ENCODE results near the gene IQCB1.
"Not testable (repeated sequence)": the region's sequence is repeated elsewhere in the genome, so short reads cannot be mapped to it uniquely, and the experiment has no call there.

Gene IQCB1

DNA sequence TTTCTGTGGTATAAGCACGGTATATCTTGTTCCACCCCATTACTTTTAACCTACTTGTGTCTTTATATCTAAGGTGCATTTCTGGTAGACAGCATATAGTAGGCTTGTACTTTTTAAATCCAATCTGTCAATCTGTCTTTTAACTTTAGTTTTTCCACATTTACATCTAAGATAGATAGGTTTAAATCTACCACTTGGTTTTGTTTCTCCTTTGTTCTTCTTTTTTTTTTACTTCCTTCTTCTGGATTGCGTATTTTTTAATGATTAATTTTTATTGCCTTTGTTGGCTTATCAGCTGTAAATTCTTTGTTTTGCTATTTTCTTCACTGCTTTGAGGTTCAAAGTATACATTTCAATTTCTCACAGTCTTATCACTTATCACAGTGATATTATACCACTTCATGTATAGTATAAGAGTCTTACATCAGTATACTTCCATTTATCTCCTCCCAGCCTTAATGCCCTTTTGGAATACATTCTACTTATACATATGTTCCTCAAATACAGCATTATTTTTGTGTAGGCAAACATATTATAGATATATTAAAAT is 31.0 kb downstream of the IQCB1 start:
- no peak for ATAC-seq

DNA sequence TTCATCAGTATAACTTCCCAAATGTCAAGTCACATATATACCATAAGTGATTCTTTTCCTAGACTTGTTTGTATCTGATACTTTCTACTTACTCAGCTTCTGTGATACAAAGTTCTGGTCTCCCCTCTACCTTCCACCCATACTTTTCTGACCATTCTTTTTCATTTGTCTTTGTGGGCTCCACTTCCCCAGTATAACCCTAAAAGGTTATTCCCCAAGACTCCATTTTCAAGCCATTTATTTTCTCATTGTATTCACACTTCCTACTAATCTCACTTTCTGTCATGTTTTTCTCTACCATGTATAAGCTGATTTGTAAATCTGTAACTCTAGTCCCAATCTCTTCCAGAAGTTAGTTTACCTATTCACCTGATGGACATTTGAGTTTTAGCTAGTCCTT is 34.0 kb downstream of the IQCB1 start:
- ATAC-seq = no peak

DNA sequence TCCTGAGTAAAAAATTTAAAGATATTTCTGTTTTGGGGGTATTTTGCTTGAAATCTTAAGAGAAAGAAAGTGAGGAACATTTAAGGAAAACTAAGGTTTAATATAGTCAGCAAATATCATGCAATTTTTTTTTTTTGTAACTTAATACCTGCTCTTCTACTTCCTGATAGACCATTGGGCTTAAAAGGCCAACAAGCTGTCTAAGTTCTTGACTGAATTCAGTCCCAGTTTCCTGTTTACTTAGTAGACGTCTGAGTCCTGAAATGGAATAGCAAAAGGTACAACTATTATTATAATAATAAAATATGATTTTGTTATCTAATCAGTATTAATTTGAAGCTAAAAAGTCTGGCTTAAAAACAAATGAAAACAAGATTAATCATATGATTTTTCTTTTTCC is 37.9 kb downstream of the IQCB1 start:
- no peak for ATAC-seq

DNA sequence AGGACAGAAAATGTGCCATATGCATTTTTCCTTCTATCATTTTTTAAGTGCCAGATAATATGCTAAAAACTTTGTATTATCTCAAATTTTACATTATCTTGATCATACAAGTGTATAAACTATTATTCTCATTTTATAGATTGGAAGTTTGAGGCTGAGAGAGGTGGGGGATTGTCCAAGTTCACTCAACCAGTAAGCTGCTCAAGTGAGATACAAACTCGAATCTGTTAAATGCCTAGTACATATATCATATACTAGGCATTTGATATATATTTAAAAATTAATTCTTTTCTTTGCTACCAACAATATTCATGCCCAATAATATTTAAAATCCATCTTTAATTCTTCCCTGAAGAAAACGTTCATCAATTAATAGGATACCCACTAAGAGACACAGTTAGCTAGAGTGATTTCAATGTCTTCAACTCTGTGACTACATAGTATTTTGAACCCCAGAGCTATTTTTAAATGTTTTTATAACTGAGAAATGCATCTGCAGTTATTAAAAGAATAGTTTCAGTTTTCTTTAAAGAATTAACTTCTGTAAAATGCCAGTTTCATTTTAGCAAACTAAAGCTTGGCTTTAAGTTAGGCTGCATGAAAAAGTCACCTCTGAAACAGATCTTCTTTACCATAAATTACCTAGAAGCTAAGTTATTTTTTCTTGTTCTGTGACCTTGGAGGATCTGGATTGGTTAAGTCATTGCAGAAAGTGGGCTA is 40.4 kb downstream of the IQCB1 start:
- no peak for ATAC-seq

DNA sequence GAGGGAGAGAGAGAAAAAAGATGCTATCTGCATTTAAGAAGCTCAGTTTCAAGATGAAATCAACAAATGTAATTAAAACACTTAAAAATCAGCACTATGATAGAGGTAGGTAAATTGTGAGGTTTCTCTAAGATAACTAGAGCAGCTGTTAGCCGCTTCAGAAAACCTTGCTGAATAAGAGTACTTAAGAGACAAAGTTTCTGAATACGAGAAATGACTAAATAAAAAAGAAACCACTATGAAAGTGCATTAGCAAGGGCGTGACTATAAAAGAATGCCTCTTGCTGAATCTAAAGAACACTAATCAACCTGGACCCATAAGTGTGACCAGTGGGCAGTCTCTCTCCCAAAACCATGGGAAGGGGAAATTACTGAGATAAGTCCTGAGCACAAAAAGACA is 41.8 kb downstream of the IQCB1 start:
- ATAC-seq = no peak

DNA sequence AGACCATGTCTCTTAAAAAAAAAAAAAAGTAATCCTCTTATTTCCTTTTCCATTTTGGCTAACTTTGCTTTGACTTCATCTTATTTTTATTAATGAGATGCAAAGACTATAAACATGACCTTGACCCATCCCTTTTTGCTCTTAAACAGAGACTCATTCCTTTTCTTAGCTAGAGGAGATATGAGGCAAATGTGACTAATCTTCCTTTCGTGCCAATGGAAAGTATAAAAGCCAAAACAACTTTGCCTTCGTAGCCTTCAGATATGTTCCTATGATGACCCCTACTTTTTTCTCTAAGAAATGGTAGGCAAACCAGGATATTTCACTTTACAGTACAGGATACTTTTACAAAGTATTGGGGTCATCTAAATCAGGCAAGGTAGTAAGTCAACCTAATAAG is 48.4 kb downstream of the IQCB1 start:
- ATAC-seq = no peak

DNA sequence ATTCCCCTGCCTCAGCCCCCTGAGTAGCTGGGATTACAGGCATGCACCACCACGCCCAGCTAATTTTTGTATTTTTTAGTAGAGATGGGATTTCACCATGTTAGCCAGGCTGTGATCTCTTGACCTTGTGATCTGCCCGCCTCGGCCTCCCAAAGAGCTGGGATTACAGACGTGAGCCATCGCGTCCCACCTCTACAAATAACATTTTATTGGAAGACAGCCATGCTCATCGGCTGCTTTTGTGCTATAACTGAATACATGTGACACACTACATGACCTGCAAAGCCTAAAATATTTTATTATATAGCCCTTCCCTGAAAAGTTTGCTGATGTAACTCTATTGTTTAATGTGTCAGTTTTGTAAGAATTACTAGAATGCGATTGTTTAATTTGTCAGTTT is 52.1 kb downstream of the IQCB1 start:
- ATAC-seq = not testable (repeated sequence)

DNA sequence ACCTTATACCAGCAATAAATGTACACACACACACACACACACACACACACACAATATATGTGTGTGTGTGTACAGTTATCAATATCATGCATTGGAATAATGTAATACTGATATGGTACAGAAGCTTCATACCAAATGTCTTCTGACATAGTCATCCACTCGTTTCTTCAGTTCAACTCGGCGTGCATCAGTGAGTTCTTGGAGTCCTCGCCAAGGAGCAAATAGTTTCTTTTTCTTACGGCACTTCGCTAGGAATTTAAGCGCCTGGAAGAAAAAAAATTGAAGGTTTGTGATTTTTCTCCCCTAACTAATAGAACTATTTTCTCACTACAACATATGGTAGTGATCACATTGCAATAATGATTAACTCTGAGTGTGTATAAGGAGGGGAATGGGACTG is 53.2 kb downstream of the IQCB1 start:
- no peak for ATAC-seq

DNA sequence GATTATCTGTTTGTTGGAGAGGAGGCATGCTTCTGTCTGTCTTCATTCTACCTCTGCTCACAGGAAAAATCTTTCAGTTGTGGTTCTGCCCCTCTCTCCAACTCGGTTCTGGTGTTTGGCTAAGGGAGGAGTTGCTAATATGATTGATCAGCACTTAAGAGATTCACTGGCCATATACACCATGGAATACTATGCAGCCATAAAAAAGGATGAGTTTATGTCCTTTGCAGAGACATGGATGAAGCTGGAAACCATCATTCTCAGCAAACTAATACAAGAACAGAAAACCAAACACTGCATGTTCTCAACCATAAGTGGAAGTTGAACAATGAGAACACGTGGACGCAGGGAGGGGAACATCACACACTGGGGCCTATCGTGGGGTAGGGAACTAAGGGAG is 59.8 kb downstream of the IQCB1 start:
- not testable (repeated sequence) for ATAC-seq

DNA sequence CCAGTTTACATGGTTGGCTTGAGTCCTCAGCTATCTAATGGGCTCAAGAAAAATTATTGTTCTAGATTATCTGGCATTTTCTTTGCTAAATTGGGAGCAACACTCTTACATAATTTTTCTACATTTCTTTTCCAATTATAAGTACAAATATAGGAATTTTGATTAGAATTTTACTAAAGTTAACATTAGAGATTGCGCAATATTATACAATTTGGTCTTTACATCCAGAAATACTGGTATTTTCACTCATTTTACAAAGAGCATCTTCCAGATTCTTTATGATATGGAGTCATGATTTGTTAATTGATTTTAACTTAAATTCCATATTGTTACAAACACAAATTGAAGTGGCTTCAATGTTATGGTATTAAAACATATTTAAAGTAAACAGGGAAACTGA is 65.6 kb downstream of the IQCB1 start:
- ATAC-seq = no peak

DNA sequence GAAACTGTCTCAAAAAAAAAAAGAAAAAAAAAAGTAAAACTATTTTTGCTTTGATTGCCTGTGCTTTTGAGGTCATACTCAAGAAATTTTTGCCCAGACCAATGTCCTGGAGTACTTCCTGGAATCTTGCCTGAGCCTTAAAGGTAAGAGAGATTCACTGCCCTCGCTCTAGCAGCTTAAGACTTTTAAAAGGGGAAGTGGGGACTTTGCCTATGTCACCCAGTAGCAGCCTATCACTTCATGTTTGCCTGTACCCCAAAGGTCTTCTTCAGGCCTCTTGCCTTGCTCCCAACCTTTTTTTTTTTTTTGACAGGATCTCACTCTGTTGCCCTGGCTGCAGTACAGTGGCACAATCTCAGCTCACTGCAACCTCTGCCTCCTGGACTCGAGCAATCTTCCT is 66.4 kb downstream of the IQCB1 start:
- no peak for ATAC-seq

DNA sequence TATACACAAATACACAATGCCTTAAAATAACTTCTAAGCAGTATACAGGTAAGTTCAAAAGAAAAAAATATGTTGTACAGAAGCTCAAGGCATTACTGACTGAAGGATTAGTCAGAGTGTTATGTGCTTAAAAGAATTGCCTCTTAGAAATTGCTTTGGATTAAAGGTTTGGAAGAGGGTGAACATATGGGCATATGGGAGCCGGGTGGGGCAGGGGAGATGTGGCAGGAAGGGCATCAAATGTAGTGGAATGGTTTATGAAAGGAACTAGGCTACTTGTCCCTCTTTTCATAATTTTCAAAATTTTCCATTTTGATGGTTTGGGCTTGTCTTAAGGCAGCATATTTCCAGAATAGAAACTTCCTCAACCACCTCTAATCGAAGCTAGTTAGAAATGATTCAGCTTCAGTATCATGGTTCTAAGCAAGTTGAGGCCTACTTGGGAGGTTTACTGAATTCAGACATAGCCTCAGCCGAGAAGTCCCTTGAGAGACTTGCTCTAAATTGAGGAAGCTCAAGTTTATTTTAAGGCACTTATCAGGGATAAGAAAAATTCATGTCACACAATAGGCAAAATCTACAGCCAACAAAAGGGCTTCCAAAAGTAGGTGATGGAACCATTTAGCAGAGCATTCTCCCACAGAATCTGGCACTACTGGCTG is 75.2 kb downstream of the IQCB1 start:
- ATAC-seq = no peak

DNA sequence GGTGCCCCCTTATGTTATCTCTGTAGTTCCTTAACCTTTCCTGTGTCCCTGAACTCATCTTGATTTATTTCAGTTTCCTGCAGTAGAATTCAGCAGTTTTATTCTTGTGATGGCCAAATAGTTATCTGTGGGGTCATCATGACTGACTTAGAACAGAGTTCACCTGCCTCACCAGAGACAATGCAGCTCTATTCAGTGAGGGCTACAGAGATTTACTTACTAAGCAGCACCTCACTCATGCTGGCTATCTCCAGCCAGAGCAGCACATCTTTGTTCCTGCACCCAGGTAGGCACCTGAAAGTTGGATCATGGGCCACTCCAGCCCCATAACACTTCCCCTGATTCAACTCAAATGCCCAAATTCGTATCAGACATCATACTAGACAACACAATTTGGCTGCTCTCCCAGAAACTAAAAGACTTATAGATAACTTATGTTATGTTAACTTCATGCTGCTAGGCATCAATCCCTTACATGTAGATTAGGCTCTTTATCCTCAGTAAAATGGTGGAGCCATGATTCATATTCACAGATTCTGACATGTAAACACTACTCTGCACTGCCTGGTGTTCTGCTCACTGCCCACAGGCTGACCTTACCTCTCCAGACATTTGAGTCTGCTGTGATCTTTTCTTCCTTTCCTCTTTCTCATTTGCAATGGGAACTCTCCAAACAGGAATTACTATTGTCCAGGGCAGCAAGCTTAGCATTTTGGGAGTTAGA is 76.0 kb downstream of the IQCB1 start:
- no peak for ATAC-seq

DNA sequence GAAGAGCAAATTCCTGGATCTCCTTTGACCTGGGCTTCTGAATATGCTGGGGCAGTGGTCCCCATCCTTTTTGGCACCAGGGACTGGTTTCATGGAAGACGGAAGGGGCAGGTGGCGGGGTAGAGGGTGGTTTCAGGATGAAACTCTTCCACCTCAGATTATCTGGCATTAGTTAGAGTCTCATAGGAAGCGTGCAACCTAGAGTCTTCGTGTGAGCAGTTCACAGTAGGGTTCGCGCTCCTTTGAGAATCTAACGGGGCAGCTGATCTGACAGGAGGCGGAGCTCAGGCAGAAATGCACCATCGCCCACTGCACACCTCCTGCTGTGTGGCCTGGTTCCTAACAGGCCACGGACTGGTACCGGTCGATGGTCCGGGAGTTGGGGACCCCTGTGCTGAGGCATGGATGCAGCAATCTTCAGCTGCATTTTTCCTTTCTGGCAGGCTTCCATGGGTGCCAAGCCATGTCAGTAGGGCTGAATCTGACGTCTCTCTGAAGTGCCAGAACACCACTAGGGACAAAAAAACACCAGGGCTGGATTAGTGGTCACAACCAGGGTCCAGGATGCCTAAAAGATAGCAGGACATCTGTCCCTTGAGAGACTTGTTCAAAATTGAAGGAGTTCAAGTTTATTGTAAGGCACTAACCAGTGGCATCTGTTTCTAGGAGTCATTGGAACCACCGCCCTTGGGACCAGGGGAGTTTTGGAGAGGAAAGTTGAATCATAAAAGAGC is 76.9 kb downstream of the IQCB1 start:
- ATAC-seq = no peak

DNA sequence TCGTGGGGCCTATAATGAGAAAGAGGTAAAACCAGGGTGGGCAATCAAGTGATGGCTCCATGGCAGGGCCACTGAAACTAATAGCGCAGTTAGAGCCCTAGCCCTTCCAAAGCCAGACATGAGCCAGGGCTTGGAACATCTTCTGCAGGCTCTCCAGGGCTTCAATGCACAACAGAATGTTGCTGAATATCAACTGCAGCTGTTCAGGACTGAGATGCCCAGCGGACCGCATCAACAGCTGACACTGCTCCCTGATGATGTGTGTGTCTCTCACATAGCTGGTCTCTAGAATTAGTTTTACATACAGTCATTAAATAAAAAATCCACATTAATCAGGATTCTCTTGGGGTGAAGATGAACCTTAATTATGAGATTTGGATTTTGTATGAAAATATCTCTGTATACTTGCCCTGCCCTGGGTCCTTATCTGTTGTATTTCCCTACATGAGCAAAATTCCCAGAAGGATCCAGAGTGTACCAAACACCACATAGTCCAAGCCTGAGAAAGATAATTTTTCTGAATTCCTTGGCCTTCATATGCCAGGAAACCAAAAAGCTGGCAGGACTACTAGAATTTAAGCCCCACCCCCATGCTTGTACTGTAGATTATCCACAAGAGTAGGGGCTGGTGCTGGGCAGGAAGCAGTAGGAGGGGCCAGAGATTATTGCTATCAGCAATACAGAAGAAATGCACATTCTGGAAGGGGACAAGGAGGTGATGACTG is 77.6 kb downstream of the IQCB1 start:
- ATAC-seq = no peak

DNA sequence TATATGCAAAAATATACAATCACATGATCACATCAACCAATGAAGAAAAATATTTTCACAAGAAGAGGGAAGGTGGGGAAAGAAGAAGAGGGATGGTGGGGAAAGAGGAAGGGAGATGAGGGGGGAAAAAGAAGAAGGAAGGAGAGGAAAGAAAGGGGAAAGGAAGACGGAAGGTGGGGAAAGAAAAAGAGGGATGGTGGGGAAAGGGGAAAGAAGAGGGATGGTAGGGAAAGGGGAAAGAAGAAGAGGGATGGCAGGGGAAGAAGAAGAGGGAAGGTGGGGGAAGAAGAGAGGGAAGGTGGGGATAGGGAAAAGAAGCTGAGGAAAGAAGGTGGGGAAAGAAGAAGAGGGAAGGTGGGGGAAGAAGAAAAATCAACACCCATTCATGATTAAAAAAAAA is 82.1 kb downstream of the IQCB1 start:
- ATAC-seq = no peak

DNA sequence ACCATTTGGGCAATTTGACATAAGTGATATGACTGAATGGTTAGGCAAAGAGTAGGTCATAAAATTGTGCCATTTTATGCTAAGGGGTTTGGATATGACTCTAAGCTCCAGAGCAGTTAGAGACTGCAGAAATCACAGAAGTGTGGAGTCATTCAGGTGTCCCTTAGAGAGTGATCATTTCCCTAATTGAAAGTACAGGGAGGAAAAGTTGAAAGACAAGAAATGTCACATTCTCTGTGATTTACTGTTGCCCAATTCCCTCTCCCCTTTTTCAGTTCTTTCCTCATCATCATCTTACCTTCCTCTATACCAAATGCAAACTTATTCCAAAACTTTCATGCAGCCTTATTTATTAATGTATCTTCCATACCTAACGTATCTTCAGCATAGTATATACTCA is 82.6 kb downstream of the IQCB1 start:
- ATAC-seq = no peak

DNA sequence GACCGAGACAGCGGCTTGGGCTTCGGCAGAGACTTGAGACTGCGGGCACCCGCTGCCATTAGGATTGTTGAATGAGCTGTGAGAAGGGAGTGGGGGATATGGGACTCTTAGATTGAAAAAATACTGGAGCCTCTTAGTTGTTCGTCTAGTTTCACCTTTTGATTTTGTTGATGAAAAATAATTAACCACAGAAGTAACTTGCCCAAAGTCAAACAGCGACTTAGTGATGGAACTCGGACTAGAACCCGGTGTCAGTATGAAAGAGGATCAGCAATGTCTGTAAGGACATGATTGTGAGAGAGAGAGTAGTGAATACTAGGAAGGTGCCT is 84.8 kb downstream of the IQCB1 start:
- no peak for ATAC-seq

DNA sequence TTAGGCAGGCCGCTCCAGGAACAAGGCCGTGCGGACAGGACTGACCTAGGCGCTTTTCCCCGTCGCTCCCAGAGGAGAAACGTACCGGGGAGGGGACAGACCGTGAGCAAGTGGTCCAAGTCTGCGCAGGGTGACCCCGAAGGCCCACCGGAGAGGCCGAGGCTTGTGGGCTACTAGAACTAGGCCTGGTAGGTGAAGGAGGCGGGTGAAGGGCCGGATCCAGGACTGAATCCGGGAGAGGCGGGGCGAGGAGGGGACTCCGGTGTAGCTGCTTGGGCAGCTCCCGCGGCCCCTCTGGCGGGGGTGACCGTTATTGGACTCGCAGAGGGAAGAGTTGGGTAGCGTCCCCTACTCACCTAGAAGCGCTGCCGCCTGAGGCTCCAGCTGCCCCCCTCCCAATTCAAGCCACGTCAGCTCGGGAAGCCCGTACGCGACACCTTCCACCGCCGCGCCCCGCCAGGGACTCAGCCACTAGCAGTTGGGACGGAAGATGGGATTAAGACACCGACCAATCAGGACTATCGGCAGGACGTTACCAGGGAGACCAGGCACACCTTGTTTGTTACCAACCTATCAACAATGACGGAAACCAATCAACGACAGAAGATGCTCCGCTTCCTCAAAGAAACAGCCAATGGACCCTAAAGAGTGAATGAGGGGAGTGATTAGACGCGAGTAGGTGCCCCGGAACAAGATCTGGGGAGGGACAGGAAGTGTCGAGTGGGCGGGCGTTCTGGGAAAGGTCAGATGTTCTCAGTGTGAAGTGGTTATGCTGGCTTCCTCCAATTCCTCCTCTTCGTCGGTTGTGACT is 85.4 kb downstream of the IQCB1 start, which contains the start of gene GOLGB1:
TSS of gene GOLGB1 (minus strand) at position 466 of the 811 bp plus-strand sequence. CDS start 18,770 bp downstream, outside the sequence.
- peak; percentile 98 to 99 for ATAC-seq

DNA sequence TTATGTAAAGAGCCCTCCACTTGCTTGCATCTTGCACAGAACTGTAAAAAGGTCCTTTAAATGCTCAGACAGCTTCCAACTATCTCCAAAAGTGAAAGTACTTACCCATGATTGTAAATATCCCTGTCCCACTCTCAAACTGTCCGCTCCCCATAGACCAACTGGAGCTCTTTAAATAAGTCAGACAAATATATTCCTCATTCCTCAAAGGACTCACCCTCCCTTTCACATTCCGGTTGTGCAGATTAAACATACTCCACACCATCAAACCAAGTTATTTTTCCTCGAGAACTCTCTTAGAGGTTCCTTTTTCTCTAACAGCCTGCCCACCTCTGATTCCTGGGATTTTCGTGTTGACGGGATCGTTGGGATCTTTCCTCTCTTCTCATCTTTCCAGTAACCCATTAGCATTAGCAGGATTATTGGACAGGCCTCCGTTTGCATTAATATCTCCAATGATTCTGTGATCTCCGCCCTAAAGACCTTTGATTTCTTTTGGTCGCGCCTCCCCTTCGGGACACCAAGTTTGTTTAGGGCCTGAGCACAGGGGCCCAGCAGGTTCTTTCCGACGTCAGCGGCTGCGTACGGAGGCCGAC is 86.1 kb downstream of the IQCB1 start:
- peak in 1 of 2 donors; percentile 1 for ATAC-seq

DNA sequence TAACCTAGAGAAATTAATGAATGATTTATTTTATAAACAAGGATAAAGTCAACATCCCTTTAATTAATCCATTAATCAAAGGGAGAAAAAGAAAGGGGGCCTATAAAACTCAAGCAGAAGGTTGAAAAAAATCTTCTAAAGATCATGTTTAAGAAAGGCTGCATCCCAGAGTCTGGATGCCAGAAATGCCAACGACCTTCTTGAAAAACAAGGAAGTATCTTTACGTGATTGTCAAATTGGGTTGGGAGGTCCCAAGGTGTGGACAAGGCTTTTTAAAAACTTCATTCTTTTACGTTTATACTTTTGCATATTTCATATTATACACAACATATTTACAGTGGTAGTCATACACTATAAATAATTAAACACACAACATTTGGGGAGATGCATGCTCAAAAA is 86.9 kb downstream of the IQCB1 start:
- ATAC-seq = no peak

All from activated CD4-positive, CD25-positive, alpha-beta regulatory T cell treated with anti-CD3 and anti-CD28 coated beads, Interleukin-2, amount 50 U/mL, for 24 hours (primary cell).